Left ventricle myocardium inferior (tissue), 1 donor: ENCODE data around the gene FLT3. TPM values are rescaled to one million over a fixed set of nuclear protein-coding genes. Genes with fewer than 3 reads are reported as not detected.
"Not testable (repeated sequence)": the region's sequence is repeated elsewhere in the genome, so short reads cannot be mapped to it uniquely, and the experiment has no call there.

Experiments used
- DNase-seq: peaks from one replicate; pipeline ENCODE4 v3.0.0-alpha.2; 2020
- H3K27ac ChIP-seq: fragments of 200-600 bp; replicated peaks from 2 replicates; pipeline ENCODE4 v1.8.0; 2021
- H3K27me3 ChIP-seq: fragments of 200-600 bp; 2 replicates; pipeline ENCODE4 v1.8.0; 2021; ENCODE audit warnings: low read depth
- H3K36me3 ChIP-seq: fragments of 200-600 bp; 2 replicates; pipeline ENCODE4 v1.8.0; 2021
- H3K4me1 ChIP-seq: fragments of 200-600 bp; 2 replicates; pipeline ENCODE4 v1.8.0; 2021
- H3K4me3 ChIP-seq: fragments of 200-600 bp; 2 replicates; pipeline ENCODE4 v1.8.0; 2021; ENCODE audit warnings: mild to moderate bottlenecking, moderate library complexity
- H3K9me3 ChIP-seq: fragments of 200-600 bp; replicated peaks from 2 replicates; pipeline ENCODE4 v1.8.0; 2021
- intact Hi-C: fragments of 100-400 bp; cut with micrococcal nuclease; formaldehyde crosslinking; loops from one replicate; pipeline ENCODE4 v1.11.0; 2022
- total RNA-seq: library from RNA; stranded (reverse); fragmentation: NEBNext Ultra II Directional; extraction: Animal tissue kit (Norgen Biotek cat#: 25700); gene quantifications from one replicate; pipeline ENCODE4 v1.2.1, GENCODE V29; 2021
- TF ChIP-seq, protein P1 (sequence below): fragments of 200-600 bp; IDR thresholded peaks from 2 replicates; pipeline ENCODE4 v1.8.0; 2021; ENCODE audit warnings: antibody characterized with exemption, mild to moderate bottlenecking, borderline replicate concordance
- donor health status: DM: no; HTN: yes; CAD: no; lungs with severe emphysema.

Gene FLT3
- total RNA-seq, 1 donor from 2014 or later: 0.05 TPM

DNA sequence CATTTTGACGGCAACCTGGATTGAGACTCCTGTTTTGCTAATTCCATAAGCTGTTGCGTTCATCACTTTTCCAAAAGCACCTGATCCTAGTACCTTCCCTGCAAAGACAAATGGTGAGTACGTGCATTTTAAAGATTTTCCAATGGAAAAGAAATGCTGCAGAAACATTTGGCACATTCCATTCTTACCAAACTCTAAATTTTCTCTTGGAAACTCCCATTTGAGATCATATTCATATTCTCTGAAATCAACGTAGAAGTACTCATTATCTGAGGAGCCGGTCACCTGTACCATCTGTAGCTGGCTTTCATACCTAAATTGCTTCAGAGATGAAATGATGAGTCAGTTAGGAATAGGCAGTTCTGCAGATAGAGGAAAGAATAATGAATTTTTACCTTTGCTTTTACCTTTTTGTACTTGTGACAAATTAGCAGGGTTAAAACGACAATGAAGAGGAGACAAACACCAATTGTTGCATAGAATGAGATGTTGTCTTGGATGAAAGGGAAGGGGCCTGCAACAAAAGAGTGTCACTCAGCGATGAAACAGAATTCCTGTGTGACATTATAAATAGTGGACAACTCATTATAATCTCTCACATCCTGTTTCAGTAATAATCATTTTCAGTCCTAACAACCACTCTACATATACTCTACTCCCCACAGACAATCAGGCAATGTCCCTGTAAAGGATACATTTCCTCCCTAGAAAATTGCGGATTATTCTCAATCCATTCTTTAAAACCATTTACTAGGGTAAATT is 66.3 kb downstream of the FLT3 start:
- no peak overlapping the region for H3K27ac ChIP-seq
- peaks cover 86% of the 10 kb centered on the region for H3K27me3 ChIP-seq
- no peak for DNase-seq
- H3K4me1 ChIP-seq: no peaks in the 10 kb centered on the region
- no peaks in the 10 kb centered on the region for H3K36me3 ChIP-seq
- intact Hi-C loops: no loop called here
- TF ChIP-seq, protein P1, sequence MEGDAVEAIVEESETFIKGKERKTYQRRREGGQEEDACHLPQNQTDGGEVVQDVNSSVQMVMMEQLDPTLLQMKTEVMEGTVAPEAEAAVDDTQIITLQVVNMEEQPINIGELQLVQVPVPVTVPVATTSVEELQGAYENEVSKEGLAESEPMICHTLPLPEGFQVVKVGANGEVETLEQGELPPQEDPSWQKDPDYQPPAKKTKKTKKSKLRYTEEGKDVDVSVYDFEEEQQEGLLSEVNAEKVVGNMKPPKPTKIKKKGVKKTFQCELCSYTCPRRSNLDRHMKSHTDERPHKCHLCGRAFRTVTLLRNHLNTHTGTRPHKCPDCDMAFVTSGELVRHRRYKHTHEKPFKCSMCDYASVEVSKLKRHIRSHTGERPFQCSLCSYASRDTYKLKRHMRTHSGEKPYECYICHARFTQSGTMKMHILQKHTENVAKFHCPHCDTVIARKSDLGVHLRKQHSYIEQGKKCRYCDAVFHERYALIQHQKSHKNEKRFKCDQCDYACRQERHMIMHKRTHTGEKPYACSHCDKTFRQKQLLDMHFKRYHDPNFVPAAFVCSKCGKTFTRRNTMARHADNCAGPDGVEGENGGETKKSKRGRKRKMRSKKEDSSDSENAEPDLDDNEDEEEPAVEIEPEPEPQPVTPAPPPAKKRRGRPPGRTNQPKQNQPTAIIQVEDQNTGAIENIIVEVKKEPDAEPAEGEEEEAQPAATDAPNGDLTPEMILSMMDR: no peak
- no peaks in the 10 kb centered on the region for H3K9me3 ChIP-seq
- no peak overlapping the region for H3K4me3 ChIP-seq

DNA sequence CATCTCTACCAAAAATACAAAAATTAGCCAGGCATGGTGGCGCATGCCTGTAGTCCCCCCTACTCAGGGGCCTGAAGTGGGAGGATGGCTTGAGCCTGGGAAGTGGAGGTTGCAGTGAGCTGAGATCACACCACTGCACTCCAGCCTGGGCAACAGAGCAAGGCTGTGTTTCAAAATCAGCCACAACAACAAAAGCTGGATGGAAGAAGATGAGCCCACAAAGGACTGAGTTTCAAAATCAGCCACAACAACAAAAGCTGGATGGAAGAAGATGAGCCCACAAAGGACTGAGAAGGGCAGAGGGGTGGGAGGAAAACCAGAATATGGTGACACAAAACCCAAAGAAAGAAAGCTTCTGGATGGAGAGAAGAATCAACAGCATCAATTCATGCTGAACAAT is 67.9 kb downstream of the FLT3 start:
- H3K4me3 ChIP-seq, H3K9me3 ChIP-seq, H3K36me3 ChIP-seq, H3K4me1 ChIP-seq, H3K27ac ChIP-seq, DNase-seq, intact Hi-C loops: not testable (repeated sequence)
- peaks cover 78% of the 10 kb centered on the region for H3K27me3 ChIP-seq

DNA sequence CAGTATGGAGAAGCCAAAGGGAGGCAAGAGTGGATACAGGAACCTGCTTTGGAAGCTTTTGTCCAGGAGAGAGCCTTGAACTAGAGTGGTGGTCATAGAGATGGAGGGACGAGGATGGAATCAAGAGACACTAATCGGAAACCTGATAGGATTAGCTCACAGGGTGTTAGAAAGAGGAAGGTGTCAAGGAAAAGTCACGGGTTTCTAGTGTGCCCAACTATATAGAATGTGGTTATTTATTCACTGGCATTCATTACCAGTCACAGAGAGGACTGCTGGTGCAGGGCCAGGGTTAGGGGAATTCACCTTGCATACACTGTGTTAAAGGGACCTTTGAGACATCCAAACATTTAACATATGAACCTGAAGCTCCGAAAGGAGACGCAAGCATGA is 68.5 kb downstream of the FLT3 start:
- Histone ChIP-seq H3K36me3 (no peaks in the 10 kb centered on the region), H3K27me3 (peaks cover 76% of the 10 kb centered on the region), H3K9me3 (no peaks in the 10 kb centered on the region), H3K27ac (no peak overlapping the region), H3K4me1 (no peaks in the 10 kb centered on the region), H3K4me3 (no peak overlapping the region)
- no peak for DNase-seq
- intact Hi-C loops: no loop called here
- TF ChIP-seq, protein P1: no peak

DNA sequence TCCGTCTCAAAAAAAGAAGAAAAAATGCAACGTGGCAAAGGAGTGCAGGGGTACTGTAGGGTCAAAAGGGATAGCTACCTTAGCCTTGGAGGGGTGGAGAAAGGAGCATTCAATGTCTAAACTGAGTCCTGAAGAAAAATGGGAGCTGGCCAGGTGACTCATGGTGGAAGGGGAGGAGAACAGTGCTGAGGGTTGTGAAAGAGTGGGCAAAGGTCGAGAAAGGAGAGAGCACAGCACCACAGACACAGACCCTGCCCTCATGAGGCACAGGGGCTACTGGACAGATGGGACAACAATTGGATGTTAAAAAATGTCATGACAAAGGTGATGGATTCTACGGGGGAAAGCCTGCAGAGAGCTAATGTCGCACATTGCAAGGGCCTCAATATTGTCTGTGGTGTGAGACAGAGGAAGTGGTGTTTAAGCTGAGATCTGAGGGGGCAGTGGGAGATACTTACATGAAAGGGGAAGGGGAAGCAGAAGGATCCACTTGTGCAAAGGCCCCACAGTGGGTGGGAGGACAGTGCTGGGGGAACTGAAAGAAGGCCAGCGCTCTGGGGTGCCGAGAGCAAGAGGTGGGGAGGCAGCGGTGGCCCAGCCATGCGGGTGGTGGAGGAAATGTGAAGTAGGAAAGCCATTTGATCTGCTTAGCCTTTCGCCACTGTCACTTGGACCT is 69.0 kb downstream of the FLT3 start:
- DNase-seq: peak; percentile 23
- intact Hi-C loops: no loop called here
- H3K4me1 ChIP-seq: no peaks in the 10 kb centered on the region
- H3K4me3 ChIP-seq: no peak overlapping the region
- no peaks in the 10 kb centered on the region for H3K9me3 ChIP-seq
- H3K27me3 ChIP-seq: peaks cover 76% of the 10 kb centered on the region
- H3K27ac ChIP-seq: no peak overlapping the region
- TF ChIP-seq, protein P1: no peak
- no peaks in the 10 kb centered on the region for H3K36me3 ChIP-seq

DNA sequence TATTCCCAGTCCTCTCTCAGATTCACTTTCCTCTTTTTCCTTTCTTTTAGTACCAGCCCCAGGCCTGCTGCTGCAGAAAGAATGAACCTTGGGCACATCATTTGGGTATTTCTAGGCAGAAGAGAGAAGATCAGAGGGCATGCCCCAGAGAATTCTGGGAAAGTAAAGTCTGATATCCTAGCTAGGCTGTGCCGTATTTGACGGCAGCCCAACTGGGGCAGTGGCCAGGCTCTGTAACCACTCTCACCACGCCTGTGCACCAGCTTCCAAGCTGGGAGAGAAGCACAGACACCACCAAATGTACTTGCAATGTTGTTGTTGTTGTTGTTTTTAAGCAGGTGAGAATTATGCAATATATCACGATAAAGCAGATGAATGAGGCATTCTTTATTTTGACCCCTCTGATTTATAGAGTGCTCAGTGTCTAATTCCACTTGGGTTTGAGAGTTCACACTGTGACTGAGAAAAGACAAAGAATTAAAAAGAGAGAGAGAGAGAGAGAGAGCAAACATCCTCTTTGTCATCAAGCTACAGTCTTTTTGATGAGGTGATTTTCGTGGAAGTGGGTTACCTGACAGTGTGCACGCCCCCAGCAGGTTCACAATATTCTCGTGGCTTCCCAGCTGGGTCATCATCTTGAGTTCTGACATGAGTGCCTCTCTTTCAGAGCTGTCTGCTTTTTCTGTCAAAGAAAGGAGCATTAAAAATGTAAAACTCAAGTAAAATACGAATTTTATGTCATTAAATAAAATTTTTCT is 72.6 kb downstream of the FLT3 start:
- TF ChIP-seq, protein P1: no peak
- Histone ChIP-seq H3K4me3 (no peak overlapping the region), H3K36me3 (no peaks in the 10 kb centered on the region), H3K27me3 (peaks cover 56% of the 10 kb centered on the region), H3K4me1 (peaks cover 3% of the 10 kb centered on the region), H3K27ac (no peak overlapping the region), H3K9me3 (no peaks in the 10 kb centered on the region)
- intact Hi-C loops: no loop called here
- no peak for DNase-seq
